ENCODE measurements around the gene IQCK.

The IQCK gene

GRCh38 chr16:19888834-19889233 lies 170.8 kb downstream of the IQCK start:
- DNase-seq: peak; percentile 28

- DNase-seq: no peak
Measured at GRCh38 chr16:19890901-19891300, 172.8 kb downstream of the IQCK start.

- no peak for DNase-seq
Measured at GRCh38 chr16:19892902-19893301, 174.8 kb downstream of the IQCK start.

- no peak for DNase-seq
Measured at GRCh38 chr16:19894586-19894985, 176.5 kb downstream of the IQCK start.

- DNase-seq: no peak
Measured at GRCh38 chr16:19896951-19897350, 178.9 kb downstream of the IQCK start.

GRCh38 chr16:19898166-19898565 lies 180.1 kb downstream of the IQCK start:
- DNase-seq: no peak

- peak; percentile 60 for DNase-seq
Measured at GRCh38 chr16:19898924-19899604, 181.0 kb downstream of the IQCK start.

GRCh38 chr16:19899605-19899955 lies 181.5 kb downstream of the IQCK start:
- no peak for DNase-seq

GRCh38 chr16:19901164-19901563 lies 183.1 kb downstream of the IQCK start:
- DNase-seq: no peak

GRCh38 chr16:19907161-19907992 lies 189.3 kb downstream of the IQCK start:
- peak; percentile 78 for DNase-seq
